Stimulated activated CD8-positive, alpha-beta memory T cell treated with anti-CD3 and anti-CD28 coated beads, Interleukin-15, amount 100 ng/mL, for 48 hours (primary cell): ENCODE results near the gene OR2K2.
"Not testable (repeated sequence)": the region's sequence is repeated elsewhere in the genome, so short reads cannot be mapped to it uniquely, and the experiment has no call there.

Experiments used
- DNase-seq, 2 donors: peaks; one replicate each; pipeline ENCODE4 v3.0.0-alpha.2; 2020; ENCODE audit warnings: low read depth in 2 of 2

The OR2K2 gene, protein sequence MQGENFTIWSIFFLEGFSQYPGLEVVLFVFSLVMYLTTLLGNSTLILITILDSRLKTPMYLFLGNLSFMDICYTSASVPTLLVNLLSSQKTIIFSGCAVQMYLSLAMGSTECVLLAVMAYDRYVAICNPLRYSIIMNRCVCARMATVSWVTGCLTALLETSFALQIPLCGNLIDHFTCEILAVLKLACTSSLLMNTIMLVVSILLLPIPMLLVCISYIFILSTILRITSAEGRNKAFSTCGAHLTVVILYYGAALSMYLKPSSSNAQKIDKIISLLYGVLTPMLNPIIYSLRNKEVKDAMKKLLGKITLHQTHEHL

DNA sequence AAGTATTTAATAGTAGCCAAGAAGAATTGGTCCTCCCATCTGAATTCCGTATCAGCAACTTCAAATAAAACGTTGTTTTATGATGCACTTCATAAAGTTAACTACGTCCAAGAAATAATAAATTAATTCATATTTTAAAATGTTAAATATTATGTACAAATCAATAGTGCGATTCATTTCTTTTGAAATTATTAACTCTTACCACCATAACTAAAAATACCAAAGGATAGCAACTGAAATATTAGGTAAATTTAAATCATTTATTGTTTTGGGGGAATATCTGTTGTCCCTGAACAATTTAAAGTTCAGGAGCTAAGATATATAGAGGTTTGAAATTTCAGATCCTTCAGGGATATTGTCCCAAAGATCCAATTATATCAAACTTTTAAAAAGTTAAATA lies at the start of gene OR2K2:
OR2K2 (minus strand) TSS at position 101 of the 400 bp plus-strand sequence. CDS start 1,791 bp downstream, outside the sequence.
- DNase-seq: no peak

DNA sequence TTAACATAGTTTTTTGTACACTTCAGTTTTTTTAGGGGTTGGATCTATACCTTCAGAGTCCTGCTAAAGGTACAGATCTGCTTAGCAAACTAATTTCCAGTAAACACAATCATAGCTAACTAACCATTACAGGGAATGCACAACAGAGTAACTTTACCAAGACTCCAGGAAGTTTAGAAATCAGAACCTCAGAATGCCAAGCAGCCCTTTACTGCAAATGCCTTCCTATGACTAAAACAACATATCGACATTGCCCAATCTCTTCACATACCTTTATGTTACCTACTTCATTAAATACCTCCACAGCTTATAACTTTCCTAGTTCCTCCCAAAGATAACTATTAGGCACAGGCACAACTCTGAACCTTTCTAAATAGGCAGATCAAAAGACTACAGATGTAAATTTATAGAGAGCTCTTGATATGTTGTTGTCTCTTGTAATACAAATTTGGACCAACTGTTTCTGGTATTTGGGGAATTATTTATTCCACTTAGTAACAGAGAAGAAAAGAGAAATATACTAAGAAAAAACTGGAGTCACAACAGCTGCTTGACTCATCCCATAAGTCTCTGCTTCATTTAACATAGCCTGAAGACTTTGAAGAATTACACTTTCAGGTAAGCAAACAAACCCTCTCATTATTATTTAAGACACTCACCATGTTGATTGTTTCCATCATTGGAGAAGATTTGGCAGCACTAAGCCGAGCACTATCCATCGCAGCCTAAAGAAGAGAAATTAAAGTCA lies 46.0 kb upstream of the OR2K2 start:
- DNase-seq: no peak

DNA sequence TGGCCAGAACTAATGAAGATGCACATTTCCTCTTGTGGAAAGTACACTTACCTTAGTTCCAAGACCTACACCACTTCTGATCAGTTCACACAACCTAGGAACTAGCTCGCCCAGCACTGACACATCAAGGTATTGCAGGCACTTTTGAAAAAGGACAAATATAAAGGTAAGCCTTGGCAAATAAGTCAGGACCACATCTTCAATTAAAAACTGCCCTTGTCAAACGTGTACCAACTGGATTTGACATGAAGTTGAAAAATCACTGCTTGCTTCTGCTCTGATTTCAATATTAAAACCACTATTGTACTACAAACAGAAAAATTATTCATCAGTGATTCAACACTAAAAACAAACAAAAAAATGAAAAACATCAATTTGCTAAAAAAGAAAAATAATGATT lies 45.0 kb upstream of the OR2K2 start:
- DNase-seq: no peak

DNA sequence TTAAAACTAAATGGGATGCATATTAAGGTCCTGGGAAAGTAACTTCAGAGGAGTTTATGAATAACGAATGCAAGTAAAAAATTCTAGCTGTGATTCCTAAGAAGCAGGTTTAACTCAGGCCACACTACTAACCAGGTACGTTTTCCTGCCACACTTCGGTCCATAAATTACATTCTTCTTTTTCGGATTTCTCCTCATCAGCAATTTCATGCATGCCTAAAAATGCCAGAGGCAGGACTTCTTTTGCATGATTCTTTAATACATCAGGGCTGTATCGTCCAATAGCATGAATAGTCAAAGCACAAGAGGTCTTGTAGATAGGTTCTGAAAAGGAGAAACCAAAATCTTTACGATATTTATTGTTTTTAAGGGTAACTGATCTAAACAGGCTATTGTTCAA lies 42.3 kb upstream of the OR2K2 start:
- DNase-seq: no peak

DNA sequence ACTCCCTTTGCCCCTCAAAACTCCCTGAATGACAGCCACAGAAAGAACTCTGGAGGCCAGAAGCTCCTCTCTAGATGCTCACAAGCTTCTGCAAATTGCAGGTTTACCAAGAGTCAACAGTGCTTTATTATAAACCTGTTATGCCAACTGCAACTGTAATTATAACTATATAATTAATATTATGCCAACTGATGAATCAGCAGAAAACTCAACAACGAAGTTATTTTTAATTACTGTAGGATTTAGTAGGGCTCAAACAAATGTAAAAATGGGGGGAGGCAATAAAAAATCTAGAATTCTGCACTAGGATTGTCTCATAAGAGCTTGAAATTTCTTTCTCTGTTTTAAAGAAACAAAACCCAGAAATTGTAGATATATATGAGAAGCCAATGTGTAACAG lies 37.0 kb upstream of the OR2K2 start:
- DNase-seq: no peak

DNA sequence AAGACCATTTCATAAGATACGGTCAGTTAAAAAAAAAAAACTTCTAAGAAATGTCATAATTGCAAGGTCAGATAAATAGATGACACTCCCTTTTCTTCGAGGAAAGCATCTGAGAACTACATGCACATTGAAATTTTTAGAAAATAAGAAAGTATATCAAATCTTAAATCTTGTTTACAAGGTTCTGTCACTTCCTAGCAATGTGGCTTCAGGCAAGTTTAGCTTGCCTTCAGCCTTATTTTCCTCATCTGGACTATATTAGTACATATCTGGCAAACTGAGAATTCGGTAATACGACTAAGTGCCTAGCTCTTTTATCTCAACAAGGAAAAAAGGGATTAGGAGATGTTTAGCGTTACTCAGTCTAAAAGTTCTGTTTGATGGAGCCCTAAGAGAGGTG lies 32.5 kb upstream of the OR2K2 start:
- DNase-seq: no peak

DNA sequence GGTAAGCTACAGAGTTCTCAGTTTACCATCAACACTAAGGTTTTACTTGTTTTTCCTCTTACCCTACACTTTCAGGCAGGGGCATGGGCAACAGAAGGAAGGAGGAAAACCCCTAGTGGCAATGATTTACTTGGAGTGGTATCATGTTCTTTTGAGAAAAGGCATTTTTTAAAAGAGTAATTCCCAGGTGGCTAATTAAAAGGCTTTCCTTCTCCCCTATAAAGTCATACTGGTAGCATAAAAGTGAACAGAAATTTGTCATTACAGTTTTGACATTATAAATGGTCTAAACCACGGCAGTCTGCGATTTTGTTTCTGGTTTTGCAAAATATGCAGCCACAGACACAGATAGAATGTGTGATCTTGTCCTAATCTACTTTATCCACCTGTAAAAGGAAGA lies 30.9 kb upstream of the OR2K2 start:
- no peak for DNase-seq

DNA sequence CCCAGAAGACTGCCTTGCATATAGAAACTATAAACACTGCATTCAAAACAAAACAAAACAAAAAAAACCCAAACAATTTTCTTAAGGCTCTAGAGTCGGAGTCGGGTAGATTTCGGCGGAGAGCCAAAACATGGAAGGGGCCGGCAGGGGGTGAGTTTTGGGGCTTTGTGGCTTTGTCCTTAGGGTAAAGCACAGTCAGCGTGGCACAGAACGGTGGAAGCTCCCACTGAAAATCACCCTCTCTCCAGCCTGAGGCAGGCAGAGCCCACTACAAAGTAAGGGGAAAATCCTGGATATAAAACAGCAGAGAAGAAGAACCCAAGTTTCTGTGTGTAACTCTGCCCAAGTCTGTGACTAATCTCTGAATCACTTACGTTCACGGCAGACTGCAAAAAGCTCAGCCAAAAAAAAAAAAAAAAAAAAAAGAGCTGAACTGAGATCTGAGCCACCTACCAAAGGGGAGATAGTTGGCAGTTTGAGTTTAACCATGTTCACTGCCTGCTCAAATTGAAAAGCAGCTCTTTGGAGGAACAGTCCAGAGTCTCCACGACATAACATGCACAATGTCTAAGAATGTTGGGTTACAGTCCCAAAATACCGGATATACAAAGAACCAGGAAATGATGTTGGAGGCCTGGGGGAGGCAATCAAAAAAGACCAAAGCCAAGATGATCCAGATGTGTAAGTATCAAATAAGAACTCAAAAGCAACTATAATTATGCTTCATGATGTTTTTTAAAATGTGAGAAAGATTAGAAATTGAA lies 26.6 kb upstream of the OR2K2 start:
- DNase-seq: no peak

DNA sequence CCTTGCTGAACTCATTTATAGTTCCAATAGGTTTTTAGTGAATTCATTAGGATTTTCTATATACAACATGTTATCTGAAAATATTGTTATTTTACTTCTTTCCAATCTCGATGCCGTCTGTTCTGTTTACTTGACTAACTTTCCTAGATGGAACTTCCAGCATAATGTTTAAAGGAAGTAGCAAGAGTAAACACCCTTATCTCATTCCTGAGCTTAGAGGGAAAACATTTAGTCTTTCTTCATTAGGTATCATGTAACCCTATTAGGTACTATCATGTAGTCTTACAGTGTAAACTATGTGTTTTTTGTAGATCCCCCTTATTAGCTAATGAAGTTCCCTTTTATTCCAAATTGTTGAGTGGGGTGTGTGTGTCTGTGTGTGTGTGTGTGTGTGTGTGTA lies 22.5 kb upstream of the OR2K2 start:
- no peak for DNase-seq

DNA sequence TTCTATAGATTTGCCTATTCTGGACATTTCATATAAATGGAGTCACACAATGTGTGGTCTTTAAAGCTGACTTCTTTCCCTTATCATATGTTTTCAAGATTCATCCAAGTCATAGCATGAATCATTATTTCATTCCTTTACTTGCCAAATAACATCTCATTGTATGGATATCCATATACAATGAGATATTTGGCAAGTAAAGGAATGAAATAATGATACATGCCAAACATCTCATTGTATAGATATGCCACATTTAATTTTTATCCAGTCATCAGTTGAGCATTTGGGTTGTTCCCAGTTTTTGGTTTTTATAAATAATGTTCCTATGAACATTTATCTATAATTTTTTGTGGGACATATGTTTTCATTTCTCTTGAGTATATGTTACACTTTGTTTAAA lies 20.5 kb upstream of the OR2K2 start:
- DNase-seq: no peak

DNA sequence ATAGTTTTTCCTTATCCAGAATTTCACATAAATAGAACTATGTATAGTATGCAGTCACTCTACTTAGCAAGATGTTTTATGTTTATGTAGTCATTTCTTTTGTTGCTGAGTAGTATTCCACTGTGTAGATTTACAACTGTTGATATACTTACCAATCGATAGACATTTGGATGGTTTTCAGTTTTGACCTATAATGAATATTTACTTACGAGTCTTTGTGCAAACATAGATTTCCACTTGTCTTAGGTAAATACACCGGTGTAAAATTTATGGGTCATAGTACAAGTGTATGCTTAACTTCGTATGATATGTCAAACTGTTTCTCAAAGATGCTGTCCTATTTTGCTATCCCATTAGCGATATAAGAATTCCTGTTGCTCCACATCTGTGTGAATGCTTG lies 19.7 kb upstream of the OR2K2 start:
- no peak for DNase-seq

DNA sequence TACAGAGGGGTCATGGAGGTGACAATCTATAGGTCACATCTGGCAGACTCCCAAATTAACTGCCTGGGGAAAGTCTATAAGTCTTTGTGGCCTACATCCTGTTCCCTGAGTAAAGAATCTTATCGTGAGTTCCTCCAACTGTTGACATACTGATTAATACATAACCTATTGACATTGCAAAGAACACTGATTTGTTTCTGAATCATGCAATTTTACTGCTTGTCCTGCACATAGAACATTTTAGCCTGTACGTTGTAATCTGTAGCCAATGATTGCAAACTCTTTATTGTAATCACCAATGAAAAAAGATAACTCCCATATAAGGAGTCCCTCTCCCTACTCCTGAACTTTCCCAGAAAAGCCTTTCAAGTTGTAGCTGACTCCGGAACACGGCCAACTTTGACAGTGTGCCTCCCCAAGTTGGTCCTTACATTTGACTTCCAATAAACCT lies 18.8 kb upstream of the OR2K2 start:
- DNase-seq: no peak

DNA sequence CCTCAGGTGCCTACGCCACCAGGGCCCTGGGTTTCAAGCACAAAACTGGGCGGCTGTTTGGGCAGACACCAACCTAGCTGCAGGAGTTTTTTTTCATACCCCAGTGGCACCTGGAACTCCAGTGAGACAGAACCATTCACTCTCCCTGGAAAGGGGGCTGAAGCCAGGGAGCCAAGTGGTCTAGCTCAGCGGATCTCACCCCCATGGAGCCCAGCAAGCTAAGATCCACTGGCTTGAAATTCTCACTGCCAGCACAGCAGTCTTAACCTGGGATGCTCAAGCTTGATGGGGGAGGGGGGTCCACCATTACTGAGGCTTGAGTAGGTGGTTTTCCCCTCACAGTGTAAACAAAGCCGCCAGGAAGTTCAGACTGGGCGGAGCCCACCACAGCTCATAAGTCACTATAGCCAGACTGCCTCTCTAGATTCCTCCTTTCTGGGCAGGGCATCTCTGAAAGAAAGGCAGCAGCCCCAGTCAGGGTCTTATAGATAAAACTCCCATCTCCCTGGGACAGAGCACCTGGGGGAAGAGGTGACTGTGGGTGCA lies 4.4 kb upstream of the OR2K2 start:
- DNase-seq: not testable (repeated sequence)

DNA sequence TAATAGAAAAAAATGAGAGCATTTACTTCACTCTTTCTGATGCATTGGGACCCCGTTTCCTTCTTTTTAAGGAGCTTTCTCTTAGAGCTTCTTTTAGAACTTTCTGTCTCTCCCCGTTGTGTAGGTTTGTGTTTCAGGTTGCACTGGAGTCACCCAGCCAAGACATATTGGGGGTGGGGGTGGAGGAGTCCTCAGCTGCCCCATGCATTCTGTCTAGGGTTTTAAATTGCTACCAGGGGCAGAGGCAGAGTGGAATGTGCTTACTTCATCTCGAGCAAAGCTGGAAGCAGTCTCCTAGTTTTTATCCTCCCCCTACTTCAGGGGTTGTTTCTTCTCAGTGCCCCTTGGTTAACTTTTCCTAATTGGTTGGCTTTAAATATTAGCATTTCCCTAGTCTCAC lies 9.4 kb downstream of the OR2K2 start:
- DNase-seq: no peak

DNA sequence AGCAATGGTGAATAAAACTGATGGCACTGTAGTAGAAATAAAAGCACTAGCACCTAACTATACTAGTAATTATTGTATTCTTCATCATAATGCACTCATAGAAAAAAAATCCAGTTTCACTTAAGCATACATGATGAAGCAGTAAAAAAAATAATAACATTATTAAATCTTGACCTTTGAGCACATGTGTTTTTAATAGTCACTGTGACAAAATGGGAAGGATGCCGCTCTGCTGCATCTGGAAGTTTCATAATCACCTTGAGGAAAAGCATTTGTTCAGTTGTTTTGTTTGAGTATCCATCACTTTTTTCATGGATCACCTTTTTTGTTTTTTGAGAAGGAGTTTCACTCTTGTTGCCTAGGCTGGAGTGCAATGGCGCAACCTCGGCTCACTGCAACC lies 13.2 kb downstream of the OR2K2 start:
- no peak for DNase-seq

DNA sequence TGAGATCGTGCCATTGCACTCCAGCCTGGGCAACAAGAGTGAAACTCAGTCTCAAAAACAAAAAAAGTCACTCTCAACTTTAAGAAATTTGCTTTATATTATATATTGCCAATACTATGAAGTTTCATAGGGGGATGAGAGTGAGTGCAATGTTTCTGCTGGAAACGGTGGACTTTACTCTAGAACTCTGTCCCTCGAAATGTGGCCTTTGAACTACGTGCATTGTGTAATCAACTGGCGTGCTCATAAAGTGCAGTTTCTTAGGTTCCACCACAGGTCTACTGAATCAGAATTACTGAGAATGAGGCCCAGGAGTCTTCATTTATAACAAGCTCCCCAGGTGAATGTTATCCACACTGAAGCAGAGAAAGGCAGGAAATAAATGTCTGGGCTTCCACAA lies 24.1 kb downstream of the OR2K2 start:
- DNase-seq: no peak

DNA sequence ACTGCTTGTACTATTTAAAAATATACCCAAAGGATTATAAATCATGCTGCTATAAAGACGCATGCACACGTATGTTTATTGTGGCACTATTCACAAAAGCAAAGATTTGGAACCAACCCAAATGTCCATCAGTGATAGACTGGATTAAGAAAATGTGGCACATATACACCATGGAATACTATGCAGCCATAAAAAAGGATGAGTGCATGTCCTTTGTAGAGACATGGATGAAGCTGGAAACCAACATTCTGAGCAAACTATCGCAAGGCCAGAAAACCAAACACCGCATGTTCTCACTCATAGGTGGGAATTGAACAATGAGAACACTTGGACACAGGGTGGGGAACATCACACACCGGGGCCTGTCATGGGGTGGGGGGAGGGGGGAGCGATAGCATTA lies 26.0 kb downstream of the OR2K2 start:
- not testable (repeated sequence) for DNase-seq

DNA sequence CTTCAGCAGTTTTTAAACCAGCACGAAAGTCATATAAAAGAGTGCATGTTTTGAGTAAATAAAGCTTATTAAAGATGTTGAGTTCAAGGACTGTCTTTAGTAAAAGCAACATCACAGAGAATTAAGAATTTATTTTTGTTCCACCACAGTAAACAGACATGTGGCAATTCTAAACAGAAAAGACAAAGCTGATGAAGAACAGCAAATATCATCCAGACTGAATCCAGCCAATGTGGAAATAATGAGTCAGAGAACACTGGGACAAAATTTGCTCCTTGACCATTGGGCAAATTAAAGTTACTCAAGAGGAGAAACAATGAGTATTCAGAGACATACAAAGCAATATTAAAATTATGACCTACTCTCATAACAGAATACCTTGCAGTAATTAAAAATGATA lies 28.8 kb downstream of the OR2K2 start:
- no peak for DNase-seq

DNA sequence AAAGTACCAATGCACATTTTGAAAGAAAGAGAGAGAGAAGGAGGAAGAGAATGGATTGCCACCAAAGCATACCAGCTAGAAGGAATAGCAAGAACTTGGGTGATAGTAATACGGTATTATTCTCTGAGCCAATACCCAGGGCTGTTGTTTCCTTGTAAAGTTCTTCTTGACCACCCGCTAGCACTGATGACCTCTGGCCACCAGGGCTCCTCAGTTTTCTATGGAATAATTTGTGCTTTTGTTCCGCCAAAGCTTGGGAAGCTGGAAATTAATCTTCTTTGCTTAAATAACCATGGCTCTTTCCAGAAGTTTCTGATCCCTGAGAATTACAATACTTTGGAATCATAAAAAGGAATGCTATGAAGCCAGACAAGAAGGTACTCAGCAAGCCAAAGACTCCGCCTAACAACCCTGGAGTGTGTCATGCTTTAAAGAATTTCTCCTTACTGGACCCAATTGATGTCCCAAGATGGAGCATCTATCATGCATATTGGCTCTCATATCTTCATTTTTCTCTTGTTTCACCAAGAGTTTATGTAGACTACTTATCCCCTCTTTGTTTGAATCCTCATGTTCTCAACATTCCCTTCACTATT lies 29.8 kb downstream of the OR2K2 start:
- DNase-seq: no peak

DNA sequence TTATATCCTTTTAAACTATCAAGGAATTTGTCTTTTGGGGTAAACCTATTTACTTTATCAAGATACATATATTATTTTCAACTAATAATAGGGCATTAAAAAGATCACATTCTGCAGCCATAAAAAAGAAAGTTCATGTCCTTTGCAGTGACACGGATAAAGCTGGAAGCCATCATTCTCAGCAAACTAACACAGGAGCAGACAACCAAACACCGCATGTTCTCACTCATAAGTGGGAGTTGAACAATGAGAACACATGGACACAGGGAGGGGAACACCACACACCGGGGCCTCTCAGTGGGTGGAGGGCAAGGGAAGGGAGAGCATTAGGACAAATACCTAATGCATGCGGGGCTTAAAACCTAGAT lies 30.4 kb downstream of the OR2K2 start:
- DNase-seq: not testable (repeated sequence)

DNA sequence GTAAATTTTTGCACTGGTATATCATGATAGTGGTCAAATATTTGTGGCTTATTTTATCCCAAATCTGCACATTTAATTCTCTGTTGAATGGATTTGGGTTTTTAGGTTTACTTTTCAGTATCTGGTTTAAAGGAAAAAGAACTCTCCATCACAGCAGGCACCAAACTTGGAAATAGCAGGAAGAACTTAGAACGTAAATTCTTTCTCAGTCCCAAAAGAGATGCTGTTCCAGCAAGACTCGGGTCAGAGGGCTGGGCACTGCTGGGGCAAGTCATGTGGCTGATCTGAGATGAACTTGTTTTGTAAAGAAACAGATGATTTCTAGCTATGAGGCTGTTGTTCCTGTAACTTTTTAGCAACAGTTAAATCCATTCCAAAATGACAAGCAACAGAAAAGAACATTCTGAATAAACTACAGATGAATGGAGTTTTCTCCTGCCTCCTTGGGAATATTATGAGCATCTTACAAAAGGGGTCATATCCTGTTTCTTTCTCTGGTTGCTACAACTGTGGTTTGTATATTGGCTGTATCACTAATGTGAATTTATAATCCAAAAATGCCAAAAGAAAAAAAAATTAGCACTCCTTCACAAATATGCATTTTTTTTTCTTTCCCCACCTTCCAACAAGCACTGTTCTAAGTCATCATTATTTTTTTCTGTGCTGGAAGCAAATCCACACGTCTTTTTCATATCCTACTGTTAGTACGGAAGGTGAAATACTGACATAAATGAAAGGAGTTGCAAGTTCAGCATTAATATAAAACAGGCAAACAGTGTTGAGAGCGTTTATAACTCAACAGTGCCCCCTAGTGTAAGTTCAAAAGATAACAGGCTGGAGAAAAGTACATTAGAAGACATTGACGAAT lies 31.1 kb downstream of the OR2K2 start:
- DNase-seq: no peak
